ENCODE results near the gene OCA2.

OCA2 gene

DNA sequence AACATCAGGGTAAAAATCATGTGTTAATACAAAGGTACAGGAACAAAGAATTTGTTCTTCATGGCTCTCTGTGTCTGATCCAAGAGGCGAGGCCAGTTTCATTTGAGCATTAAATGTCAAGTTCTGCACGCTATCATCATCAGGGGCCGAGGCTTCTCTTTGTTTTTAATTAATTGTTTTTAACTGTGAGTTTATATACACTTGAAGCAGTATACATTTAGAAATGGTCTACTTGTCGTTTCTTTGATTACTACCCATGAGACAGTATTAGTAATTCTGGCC is 21.2 kb upstream of the OCA2 start:
- no peak for DNase-seq (ENCODE audit: low read depth)

DNA sequence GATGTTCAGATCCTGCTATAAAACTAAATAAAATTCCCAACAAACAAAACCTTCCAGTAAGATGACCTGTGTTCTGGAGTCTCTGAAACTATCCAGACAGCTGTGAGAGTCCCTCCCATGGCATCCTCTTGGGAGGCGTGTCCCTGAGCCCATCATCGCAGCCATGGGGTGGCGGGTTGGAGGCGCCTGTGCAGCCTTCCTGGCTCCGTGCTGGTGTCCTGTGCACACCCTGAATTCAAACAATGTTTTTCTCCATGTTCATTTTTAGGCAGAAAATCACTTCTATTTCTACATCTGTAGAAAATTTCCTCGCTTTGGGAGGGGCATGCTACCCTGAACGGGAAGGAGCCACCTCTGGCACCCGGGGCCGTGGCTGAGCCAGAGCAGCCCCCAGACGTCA is 19.4 kb upstream of the OCA2 start:
- DNase-seq (ENCODE audit: low read depth) = no peak

DNA sequence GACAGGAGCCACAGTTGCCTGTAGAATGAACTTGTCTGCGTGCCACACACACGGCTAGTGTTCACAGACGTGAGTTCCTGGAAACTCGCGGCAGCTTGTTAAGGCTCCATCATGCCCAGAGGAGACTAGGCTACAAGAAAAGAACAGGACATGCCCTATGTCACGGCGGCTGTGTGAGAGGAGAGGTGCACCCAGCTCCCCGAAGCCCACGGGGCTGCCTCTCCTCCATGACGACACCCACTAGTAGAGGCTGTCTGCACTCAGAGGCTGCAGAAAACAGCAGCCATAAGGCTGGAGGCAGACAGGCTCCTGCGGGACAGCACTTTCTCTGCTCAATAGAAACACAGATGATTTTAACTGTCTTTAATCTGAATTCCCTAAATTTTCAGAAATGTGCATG is 19.0 kb upstream of the OCA2 start:
- no peak for DNase-seq (ENCODE audit: low read depth)

DNA sequence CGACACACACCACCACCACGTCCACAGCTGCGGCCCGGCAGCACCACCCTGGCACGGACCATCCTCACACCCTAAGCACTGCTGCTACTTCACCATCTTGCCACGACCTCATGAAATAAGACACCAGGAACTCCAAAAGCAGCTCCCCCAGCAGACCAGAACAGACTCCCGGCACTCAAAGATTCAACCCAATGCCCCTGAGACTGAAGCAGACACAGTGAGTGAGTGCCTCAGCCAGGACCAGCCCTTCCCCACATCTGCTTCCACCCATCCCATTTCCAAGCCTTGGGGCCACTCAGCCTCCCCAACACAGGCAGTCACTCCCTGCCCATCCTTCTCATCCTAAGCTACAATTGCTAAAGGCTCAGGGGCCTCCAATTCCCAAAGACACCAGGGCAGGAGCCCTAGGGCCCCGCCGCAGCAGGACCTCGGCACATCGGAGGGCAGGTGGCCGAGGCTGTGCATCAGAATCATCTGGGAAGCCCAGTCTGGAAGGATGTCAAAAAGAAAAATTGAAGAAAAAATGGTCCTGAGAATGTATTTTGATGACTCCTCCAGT is 18.4 kb upstream of the OCA2 start:
- no peak for DNase-seq (ENCODE audit: low read depth)

DNA sequence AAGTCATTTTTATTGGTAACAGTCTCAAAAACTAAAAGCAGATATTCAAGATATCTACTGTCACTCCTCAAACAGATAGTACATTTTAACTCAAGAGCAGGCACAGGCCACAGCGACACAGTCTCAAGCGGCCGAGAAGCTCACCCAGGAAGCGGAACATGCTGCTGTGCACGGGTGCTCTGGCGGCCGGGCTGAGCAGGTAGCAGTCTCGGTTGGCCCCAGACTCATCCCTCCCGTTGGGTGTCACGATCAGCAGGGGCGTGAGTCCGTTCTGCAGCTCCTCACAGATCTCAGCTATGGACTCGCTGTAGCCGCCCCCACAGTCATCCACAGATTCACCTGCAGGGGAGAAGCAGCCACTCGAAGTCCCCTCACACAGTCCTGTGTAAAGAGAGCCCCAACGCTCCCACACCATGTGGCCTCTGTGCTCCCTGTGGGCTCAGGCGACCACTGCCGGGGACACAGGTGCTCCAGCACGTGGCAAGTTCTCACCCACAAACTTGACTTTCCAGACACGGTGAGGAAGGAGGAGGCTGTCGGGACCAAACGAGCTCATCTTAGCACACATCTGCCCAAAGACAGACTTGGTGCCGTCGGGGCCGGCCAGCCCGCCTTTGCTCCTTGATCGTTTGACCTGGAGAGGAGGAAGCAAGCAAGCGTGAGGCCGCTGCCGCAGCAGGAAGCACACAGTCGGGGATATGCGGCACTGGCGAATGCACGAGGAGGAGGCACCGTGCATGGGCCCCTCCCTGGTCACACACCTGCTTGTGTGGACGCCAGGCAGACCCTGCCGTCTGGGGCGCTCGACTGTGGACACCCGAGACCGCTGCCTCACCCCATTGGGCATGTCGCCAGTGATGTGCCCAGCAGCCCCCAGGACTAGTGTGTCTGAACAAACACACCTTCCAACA is 17.7 kb upstream of the OCA2 start:
- DNase-seq (ENCODE audit: low read depth) = no peak

DNA sequence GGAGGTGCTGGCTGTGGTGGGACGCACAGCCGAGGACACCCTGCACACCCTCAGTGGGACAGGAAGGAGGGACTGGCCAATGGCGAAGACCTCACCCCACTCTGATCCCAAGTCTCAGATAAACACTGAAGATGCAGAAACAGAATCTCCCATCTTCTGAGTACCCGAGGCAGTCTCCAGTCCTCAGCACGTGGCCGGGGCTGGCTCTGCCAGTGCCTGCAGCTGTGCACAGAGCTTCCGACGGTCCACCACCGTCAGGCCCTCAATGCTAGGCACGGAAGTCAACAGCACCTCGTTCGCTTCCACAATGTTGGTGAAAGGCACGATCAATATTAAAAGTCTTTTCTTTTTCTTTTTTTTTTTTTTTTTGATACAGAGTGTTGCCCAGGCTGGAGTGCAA is 16.8 kb upstream of the OCA2 start:
- DNase-seq (ENCODE audit: low read depth) = no peak

DNA sequence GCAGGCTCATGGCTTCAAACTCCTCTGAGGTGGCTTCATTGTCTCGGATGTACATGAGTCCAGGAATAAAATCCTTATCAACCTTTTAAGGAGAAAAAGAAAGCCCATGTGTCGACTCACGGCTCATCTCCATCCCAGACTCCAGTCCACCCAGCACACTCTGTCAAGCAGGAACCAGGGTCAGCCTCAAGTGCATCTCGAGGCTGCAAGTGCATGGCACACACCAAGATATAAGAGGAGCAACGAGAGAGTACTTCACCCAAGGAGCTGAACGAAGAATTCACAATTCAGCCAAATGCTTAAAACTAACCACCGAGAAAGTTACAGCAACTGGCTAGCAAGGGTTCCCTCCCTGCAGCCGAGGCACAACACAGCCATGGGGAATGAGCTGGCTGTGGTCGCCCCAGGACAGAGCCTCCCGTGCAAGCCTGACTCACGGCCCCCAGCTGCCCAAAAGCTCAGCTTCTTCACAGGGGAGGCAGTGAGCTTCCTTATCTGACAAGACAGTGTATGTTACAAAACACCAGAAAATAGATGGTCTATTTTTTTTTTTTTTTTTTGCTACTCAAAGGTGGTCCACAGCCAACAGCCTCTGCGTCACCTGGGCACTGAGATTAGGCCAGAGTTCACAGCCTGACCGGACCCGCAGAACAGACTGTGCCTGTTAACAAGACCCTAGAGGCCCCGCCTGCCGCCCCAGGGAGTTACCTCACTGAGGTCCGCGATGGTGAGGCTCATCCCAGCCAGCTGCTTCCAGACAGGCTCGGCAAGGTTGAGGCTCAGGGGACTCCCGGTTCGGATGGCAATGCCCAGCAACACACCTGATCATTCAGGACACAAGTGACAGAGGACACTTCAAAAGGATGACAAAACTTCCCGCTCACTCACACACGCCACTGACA is 15.9 kb upstream of the OCA2 start:
- DNase-seq (ENCODE audit: low read depth) = peak; percentile 85

DNA sequence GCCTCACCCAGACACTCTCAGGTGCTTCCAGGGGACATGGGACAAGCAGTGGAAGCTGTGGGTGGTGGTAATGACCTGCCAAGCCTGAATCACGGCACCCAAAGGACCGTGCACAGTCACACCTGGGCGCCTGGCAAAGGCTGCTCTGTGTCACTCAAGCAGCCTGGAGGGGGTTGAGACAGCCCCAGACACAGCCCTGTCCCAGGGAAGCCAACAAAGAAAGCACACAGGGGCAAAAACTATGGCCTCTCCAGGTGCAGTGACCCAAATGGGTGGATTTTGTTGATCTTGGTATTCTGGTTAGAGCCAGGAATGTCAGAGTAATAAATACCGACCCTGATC is 15.0 kb upstream of the OCA2 start:
- no peak for DNase-seq (ENCODE audit: low read depth)

DNA sequence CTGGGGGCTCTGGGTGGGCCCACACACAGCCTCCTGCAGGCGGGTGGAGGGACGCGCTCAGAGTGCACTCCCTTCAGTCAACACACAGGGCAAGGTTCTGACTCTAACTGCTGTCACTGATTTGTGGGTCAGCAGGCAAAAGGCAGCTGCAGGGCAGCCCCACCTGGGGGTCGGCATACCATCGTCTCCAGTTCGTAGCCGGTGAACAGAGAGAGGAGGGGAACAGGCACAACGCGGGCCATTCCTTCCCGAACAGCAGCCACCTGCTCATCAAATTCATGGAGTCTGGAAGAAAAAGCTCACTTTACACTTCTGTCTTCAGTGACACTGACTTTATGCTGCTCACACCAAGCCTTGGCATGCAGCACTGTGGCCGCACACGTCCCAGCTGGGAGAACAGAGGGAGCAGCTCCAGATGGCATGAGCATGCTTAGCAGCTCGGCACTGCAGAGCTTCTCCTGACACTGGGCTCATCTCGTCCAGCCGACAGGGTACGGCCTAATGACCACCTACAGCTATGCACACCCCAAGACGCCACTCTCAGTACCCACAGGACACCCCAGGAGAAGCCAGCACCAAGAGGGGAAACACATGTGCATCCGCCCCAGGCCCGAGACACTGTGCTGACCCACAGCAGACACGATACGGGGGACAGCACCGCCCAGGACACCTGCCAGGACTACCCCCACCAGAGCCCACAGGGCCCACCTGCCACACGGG is 14.4 kb upstream of the OCA2 start:
- no peak for DNase-seq (ENCODE audit: low read depth)

DNA sequence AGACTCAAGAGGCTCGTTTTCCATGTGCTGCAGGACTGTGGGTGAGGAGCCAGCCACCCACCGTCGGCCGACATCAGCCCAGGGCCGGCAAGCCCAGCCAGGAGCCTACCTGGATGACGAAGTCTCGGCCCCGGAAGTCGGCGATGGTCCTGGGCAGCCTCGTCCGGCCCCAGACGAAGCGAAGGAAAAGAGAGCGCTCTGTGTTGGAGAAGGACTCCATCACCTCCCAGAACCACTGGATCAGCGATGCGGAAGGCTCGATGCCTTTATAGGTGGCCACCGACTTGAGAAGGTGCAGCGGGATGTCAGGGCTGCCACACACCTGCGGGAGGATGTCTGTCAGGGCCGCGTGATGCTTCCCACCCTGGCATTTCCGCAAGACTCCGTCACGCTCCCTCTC is 13.8 kb upstream of the OCA2 start:
- DNase-seq (ENCODE audit: low read depth) = no peak

DNA sequence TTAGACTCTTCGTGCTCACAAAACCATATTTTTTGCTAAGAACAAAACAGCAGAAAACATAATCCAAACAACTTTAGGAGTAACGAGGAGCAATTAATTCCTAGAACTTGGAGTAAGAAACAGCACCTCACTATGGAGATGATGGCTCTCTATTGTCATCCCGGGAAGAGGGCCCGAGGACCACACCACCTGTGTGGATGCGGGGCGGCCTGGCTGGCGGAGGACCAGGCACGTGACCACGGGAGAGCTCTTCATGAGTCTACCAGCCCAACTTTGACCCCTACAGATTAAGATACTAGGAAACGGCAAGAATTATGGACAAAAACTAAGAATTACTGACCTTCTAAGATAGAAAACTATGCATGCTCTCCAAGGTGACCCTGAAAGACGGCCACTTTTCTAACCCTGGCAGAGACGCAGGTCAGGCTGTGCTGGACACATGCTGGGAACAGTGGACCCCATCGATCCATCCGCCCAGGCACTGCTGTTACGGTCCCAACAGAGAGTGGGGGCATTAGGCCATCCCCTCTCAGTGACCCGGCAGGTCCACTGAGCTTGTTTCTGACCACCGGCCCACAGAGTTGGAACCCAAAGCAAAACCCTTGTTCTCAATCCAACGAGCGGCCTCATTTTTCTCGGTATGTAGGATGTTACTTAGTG is 13.1 kb upstream of the OCA2 start:
- no peak for DNase-seq (ENCODE audit: low read depth)

DNA sequence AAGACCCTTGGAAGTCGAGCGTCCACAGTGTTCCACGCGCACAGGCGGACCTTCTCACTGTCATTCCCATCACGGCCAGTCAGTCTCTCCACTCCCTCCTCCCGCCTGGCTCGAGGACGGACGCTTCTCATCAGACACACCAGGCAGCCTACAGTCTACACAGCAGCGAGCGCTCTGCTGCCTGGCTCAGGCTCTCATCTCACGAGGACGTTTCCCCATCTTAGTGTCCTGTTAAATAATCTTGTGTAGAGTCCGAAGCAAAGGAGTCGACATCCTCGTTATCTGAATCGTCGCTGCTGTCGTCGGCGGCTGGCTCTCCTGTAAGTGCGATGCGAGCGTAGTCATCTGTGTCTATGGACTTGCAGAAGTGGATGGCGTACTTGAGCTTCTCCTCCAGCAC is 12.4 kb upstream of the OCA2 start:
- no peak for DNase-seq (ENCODE audit: low read depth)

DNA sequence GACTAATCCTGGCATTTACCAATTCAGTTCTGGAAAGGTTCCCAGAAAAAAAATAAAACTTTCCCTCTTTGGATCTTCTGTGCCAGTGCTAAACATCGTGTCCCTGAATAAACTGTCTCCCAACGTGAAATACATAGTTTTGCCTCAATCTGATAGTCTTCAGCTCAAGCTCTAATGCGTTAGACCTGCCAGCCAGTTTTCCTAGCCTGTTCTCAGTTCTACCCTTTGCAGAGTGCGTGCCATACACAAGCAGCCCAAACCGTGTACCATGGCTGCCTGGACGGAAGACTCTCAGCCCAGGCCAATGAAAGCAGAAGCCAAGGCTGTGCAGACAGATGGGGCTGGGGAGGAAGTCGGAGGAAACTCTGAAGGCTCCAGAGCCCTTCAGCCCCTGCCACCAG is 11.4 kb upstream of the OCA2 start:
- DNase-seq (ENCODE audit: low read depth) = no peak

DNA sequence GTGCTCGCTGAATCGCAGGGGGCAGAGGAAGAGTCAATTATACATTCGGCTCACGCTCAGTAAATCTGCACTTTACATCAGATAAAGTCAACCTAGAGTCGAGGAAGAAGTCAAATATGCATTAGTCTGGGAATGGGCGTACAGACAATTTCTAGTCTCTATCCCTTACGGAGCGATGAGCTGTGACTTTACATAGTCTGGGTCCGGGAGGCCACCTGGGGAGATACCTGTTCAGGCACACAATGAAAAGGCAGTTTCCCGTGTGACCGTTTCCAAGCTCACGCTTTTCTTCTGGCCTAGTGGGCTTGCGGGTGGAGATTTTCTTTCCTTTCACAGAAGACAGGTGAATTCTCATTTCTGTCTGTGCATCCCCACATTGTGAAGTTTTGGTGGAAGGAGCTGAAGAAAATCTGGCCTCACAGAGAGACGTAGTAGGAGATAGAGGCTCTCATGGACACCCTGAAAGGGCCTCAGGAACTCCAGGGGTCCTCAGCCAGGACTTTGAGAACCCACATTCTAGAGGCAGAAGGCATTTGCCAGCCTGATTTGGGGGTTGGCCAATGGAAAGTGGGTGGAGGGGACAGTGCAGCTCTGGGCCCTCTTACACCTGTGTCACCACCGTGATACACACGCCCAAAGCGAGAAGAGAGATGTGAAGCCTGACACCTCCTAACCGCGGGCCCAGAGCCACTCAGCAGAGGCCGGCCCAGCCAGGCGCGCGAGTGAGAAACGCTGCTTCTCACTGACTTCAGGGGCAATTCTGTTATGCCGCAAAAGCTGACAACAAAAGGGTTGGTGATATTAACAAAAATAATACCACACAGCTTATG is 10.7 kb upstream of the OCA2 start:
- DNase-seq (ENCODE audit: low read depth) = no peak

DNA sequence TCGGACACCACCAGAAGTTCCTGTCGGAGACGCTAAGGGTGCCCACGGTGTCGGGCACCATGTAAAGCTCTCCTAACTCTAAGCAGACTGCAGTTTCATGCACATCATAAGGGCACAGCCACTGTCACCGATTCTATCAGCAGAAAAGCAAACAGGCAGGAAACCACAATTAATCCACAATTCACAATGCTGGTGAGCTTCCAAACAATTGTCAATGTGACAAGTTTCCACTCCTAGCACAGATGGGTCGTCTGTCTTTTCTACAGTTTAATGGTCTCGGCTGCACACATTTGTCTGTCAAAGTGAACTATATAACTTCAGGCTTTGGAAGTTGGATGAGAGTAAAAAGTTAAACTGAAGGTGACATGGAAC is 8.8 kb upstream of the OCA2 start:
- no peak for DNase-seq (ENCODE audit: low read depth)

DNA sequence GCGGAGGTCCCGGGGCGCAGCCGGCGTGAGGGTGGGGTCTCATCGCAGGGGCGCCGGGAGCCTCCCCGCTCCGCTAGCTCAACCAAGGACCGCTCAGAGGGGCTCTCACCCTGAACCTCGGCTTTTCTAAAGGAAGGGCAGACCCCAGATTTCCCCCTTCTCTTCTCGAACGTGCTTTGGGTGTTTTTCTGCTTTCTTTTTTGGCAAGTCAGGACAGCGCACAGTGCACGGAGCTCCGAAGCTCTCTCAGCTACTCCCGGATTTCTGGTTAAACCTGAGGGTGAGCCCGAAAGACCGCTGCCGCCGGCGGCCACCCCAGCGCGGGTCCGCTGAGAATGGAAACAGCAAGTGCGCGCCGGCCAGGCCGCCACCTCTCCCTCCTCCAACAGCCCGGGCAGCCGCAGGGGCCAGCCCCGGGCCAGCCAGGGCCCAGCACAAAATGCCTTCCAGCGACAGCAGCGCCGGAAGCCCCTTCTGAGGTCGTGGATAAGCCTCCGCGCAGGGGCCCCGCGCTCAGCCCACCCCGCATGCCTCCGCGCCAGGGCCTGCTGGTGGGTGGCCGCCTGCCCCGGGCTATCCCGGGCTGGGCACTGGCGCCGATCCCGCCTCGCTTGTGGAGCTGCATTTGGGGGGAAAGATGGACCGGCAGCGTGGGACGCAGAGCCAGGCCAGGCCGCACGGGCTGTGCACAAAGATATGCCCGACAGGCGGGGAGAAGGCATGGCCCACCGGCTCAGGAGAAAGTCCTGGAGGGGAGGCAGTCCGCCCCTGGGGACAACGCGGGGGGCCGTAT is 8.2 kb upstream of the OCA2 start:
- DNase-seq (ENCODE audit: low read depth) = no peak

DNA sequence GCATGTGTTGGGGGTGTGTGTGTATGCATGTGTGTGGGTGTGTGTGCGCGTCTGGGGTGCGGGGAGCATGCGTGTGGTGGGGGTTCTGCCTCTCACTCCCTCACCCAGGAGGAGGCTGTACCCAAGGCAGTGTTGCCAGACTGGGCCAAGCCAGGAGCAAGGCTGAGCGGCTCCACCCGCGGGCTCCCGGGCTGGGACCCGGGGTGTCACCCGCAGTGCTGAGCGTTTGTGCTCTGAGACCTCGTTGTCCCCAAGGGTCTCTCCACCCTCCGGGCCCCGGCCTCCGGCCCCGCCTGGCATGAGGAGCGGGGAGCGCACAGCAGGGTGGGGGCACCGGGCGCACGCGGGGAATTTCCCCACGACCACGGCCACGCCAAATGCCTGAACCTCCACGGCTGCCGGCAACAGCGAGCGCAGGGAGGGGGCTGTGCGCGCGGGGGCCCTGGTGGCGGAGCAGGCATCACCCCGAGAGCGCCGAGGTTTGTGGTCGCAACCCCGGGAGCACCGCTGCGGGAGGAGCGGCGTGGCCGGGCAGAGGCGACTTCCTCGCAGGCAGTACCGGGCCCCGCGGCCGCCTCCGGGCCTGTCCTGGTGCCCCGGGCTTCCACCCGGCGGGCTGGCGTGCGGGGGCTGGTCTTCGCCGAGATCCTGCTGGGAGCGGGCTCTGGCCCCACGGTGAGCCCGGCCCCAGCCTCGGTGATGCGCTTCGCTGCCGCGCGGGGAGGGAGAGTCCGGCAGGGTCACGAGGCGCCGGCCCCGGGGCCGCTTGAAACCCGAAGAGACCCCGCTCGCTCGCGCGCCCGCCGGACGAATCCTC is 7.4 kb upstream of the OCA2 start:
- DNase-seq (ENCODE audit: low read depth) = no peak

DNA sequence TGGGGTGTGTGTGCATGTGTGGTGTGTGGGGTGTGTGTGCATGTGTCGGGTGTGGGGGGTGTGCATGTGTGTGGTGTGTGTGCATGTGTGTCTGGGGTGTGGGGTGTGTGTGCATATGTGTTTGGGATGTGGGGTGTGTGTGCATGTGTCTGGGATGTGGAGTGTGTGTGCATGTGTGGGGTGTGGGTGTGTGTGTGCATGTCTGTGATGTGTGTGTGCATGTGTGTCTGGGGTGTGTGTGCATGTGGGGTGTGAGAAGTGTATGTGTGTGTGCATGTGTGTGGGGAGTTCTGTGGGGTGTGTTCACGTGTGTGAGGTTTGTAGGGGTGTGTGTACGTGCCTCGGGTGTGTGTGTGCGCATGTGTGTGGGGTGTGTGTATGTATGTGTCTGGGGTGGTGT is 6.7 kb upstream of the OCA2 start:
- DNase-seq (ENCODE audit: low read depth) = no peak

DNA sequence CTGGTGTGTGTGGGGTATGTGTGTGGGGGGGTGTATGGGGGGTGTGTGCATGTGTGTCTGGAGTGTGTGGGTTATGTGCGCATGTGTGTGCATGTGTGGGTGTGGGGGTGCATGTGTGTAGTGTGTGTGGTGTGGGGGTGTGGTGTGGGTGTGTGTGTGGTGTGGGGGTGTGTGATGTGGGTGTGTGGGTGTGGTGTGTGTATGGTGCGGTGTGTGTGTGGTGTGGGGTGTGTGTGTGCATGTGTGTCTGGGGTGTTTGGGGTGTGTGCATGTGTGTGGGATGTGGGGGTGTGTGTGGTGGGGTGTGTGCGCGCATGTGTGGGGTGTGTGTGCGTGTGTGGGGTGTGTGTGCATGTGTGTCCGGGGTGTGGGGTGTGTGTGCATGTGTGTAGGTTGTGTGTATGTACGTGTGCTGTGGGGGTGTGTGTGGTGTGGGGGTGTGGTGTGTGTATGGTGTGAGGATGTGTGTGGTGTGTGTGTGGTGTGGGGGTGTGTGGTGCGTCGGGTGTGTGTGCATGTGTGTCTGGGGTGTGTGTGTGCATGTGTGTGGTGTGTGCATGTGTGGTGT is 6.2 kb upstream of the OCA2 start:
- DNase-seq (ENCODE audit: low read depth) = no peak
